Mesenchymal stem cell (in vitro differentiated cells and primary cell): ENCODE measurements around the gene COL23A1.

Experiments
- DNase-seq: peaks from one replicate; pipeline ENCODE4 v3.0.0-alpha.2; 2013
- H2AFZ ChIP-seq: one replicate; pipeline ENCODE4 v1.6.1; 2013; ENCODE audit warnings: low read depth, mild to moderate bottlenecking, control low read depth, inconsistent platforms, low read length, moderate library complexity
- H2AK5ac ChIP-seq: 2 replicates; pipeline ENCODE4 v1.6.1; 2013; ENCODE audit warnings: low read length, moderate library complexity, mild to moderate bottlenecking, inconsistent platforms; ENCODE audit not compliant: severe bottlenecking
- H2BK120ac ChIP-seq: one replicate; pipeline ENCODE4 v1.6.1; 2013; ENCODE audit warnings: low read depth, mild to moderate bottlenecking, inconsistent platforms, low read length, moderate library complexity
- H2BK12ac ChIP-seq, 2 experiments: one replicate each; pipeline ENCODE4 v1.6.1; 2013; ENCODE audit warnings: inconsistent platforms in 2 of 2, low read length in 2 of 2, mild to moderate bottlenecking in 2 of 2, moderate library complexity in 2 of 2, control low read depth in 1 of 2
- H2BK15ac ChIP-seq: one replicate; pipeline ENCODE4 v1.6.1; 2013; ENCODE audit warnings: mild to moderate bottlenecking, low read depth, inconsistent platforms; ENCODE audit not compliant: poor library complexity, severe bottlenecking
- H2BK5ac ChIP-seq: 2 replicates; pipeline ENCODE4 v1.6.1; 2013; ENCODE audit warnings: low read depth, mild to moderate bottlenecking, low read length, control low read depth, inconsistent platforms; ENCODE audit not compliant: poor library complexity, severe bottlenecking
- H3K14ac ChIP-seq, 2 experiments: one replicate each; pipeline ENCODE4 v1.6.1; 2013; ENCODE audit warnings: inconsistent platforms in 2 of 2, low read length in 2 of 2, control low read depth in 1 of 2, mild to moderate bottlenecking in 1 of 2, moderate library complexity in 1 of 2
- H3K18ac ChIP-seq, 2 experiments: one replicate each; pipeline ENCODE4 v1.6.1; 2013; ENCODE audit warnings: inconsistent platforms in 2 of 2, low read length in 2 of 2, control low read depth in 1 of 2, low read depth in 1 of 2, mild to moderate bottlenecking in 1 of 2
- H3K23ac ChIP-seq, 2 experiments: one replicate each; pipeline ENCODE4 v1.6.1; 2013; ENCODE audit warnings: inconsistent platforms in 2 of 2, low read length in 2 of 2, mild to moderate bottlenecking in 2 of 2, moderate library complexity in 2 of 2, control low read depth in 1 of 2
- H3K27ac ChIP-seq: 2 replicates; pipeline ENCODE4 v1.5.1; 2013; ENCODE audit warnings: mild to moderate bottlenecking, moderate library complexity, low read length, control low read depth, inconsistent platforms; ENCODE audit not compliant: poor library complexity, severe bottlenecking
- H3K27me3 ChIP-seq, 2 experiments: 2 replicates each; pipeline versions ENCODE4 v1.6.1 to v1.7.0; 2013; ENCODE audit warnings: low read length in 2 of 2, mild to moderate bottlenecking in 2 of 2, moderate library complexity in 2 of 2, control low read depth in 1 of 2, inconsistent platforms in 1 of 2; ENCODE audit not compliant: control insufficient read depth in 1 of 2, insufficient read depth in 1 of 2
- H3K36me3 ChIP-seq, 2 experiments: 2 replicates each; pipeline versions ENCODE4 v1.6.1 to v1.7.0; 2013; ENCODE audit warnings: low read length in 2 of 2, control low read depth in 1 of 2, inconsistent platforms in 1 of 2, low read depth in 1 of 2, mild to moderate bottlenecking in 1 of 2; ENCODE audit not compliant: insufficient read depth in 2 of 2, control insufficient read depth in 1 of 2
- H3K4ac ChIP-seq, 2 experiments: one replicate each; pipeline ENCODE4 v1.6.1; 2013; ENCODE audit warnings: inconsistent platforms in 2 of 2, low read length in 2 of 2, mild to moderate bottlenecking in 2 of 2, moderate library complexity in 2 of 2, control low read depth in 1 of 2, low read depth in 1 of 2
- H3K4me1 ChIP-seq: 2 replicates; pipeline ENCODE4 v1.6.1; 2013; ENCODE audit warnings: low read depth, low read length, control low read depth; ENCODE audit not compliant: control insufficient read depth, insufficient read depth
- H3K4me2 ChIP-seq: 2 replicates; pipeline ENCODE4 v1.6.1; 2013; ENCODE audit warnings: low read length, mild to moderate bottlenecking, inconsistent platforms; ENCODE audit not compliant: poor library complexity, severe bottlenecking
- H3K4me3 ChIP-seq, 2 experiments: 2 replicates each; pipeline versions ENCODE4 v1.5.1 to v1.7.0; 2013; ENCODE audit warnings: low read length in 2 of 2, mild to moderate bottlenecking in 2 of 2, control low read depth in 1 of 2, low read depth in 1 of 2; ENCODE audit not compliant: insufficient read depth in 1 of 2
- H3K79me1 ChIP-seq: replicated peaks from 2 replicates; pipeline ENCODE4 v1.6.1; 2013; ENCODE audit warnings: mild to moderate bottlenecking, control low read depth, low read length, inconsistent platforms; ENCODE audit not compliant: poor library complexity, severe bottlenecking
- H3K9ac ChIP-seq: 2 replicates; pipeline ENCODE4 v1.7.0; 2013; ENCODE audit warnings: mild to moderate bottlenecking, low read length, moderate library complexity
- H3K9me3 ChIP-seq: 2 replicates; pipeline ENCODE4 v1.7.0; 2013; ENCODE audit warnings: mild to moderate bottlenecking, low read length; ENCODE audit not compliant: control insufficient read depth
- H4K8ac ChIP-seq: one replicate; pipeline ENCODE4 v1.6.1; 2013; ENCODE audit warnings: inconsistent platforms, mild to moderate bottlenecking, low read length, moderate library complexity
- H4K91ac ChIP-seq: one replicate; pipeline ENCODE4 v1.6.1; 2013; ENCODE audit warnings: mild to moderate bottlenecking, low read length, inconsistent platforms
- WGBS: methylation state at CpG from one replicate; pipeline ENCODE4 v1.1.7; 2013; ENCODE audit warnings: mixed read lengths; 5-methylcytosine and 5-hydroxymethylcytosine counted together

Gene COL23A1

GRCh38 chr5:178364326-178364675, 225.9 kb downstream of the COL23A1 start:
- Histone ChIP-seq H3K4me2 (no peak overlapping the region), H2BK5ac (no peak overlapping the region), H3K14ac (no peak overlapping the region), H2BK120ac (no peak overlapping the region), H3K27me3 (peaks cover 0 to 62% of the 10 kb centered on the region in 2 experiments), H3K36me3 (no peaks in the 10 kb centered on the region), H3K9ac (no peak overlapping the region), H3K4me1 (no peaks in the 10 kb centered on the region), H3K4ac (no peak overlapping the region), H3K18ac (no peak overlapping the region), H2AFZ (no peak overlapping the region), H2BK12ac (no peak overlapping the region), H3K4me3 (no peak overlapping the region), H3K27ac (no peak overlapping the region), H3K9me3 (no peaks in the 10 kb centered on the region), H2BK15ac (no peak overlapping the region), H4K91ac (no peak overlapping the region), H4K8ac (no peak overlapping the region), H3K79me1 (no peaks in the 10 kb centered on the region), H2AK5ac (no peak overlapping the region), H3K23ac (no peak overlapping the region)
- WGBS = 91% methylated on average over 7 of the region's 7 CpGs
- DNase-seq = no peak

- Histone ChIP-seq H4K8ac (no peak overlapping the region), H2AK5ac (no peak overlapping the region), H3K4me2 (no peak overlapping the region), H3K79me1 (no peaks in the 10 kb centered on the region), H3K14ac (no peak overlapping the region), H2AFZ (no peak overlapping the region), H3K27me3 (peaks cover 0 to 64% of the 10 kb centered on the region in 2 experiments), H4K91ac (no peak overlapping the region), H3K18ac (no peak overlapping the region), H2BK5ac (no peak overlapping the region), H3K9me3 (no peaks in the 10 kb centered on the region), H3K27ac (no peak overlapping the region), H3K4ac (no peak overlapping the region), H3K4me1 (no peaks in the 10 kb centered on the region), H3K4me3 (no peak overlapping the region), H3K23ac (no peak overlapping the region), H2BK15ac (no peak overlapping the region), H2BK120ac (no peak overlapping the region), H3K9ac (no peak overlapping the region), H3K36me3 (no peaks in the 10 kb centered on the region), H2BK12ac (no peak overlapping the region)
- WGBS = 89% methylated on average over 23 of the region's 25 CpGs
- no peak for DNase-seq
Measured at GRCh38 chr5:178363501-178364325, 226.5 kb downstream of the COL23A1 start.

GRCh38 chr5:178361657-178362445, 228.3 kb downstream of the COL23A1 start:
- no peak overlapping the region for H2AFZ ChIP-seq
- H2BK12ac ChIP-seq = no peak overlapping the region
- no peak overlapping the region for H4K8ac ChIP-seq
- H3K9me3 ChIP-seq = no peaks in the 10 kb centered on the region
- no peak overlapping the region for H3K18ac ChIP-seq
- no peak overlapping the region for H3K4ac ChIP-seq
- no peaks in the 10 kb centered on the region for H3K36me3 ChIP-seq
- no peak overlapping the region for H2BK15ac ChIP-seq
- H3K4me2 ChIP-seq = no peak overlapping the region
- no peak overlapping the region for H2BK120ac ChIP-seq
- no peak overlapping the region for H2BK5ac ChIP-seq
- H3K9ac ChIP-seq = no peak overlapping the region
- H3K4me3 ChIP-seq = no peak overlapping the region
- peaks cover 2% of the 10 kb centered on the region for H3K4me1 ChIP-seq
- peaks cover 0 to 47% of the 10 kb centered on the region in 2 experiments for H3K27me3 ChIP-seq
- H3K14ac ChIP-seq = no peak overlapping the region
- no peak overlapping the region for H4K91ac ChIP-seq
- H3K23ac ChIP-seq = no peak overlapping the region
- no peak overlapping the region for H3K27ac ChIP-seq
- H2AK5ac ChIP-seq = no peak overlapping the region
- WGBS = 89% methylated on average over 14 of the region's 19 CpGs
- DNase-seq = peak; percentile 43
- H3K79me1 ChIP-seq = no peaks in the 10 kb centered on the region

GRCh38 chr5:178360926-178361235, 229.3 kb downstream of the COL23A1 start:
- Histone ChIP-seq H3K9ac (no peak overlapping the region), H3K14ac (no peak overlapping the region)
- 88% methylated on average over 5 of the region's 5 CpGs for WGBS

More at GRCh38 chr5:178360926-178361235, 229.3 kb downstream of the COL23A1 start:
- Histone ChIP-seq H3K18ac (no peak overlapping the region), H2BK5ac (no peak overlapping the region), H3K4me1 (peaks cover 4% of the 10 kb centered on the region), H3K79me1 (no peaks in the 10 kb centered on the region), H2BK15ac (no peak overlapping the region), H3K4me2 (no peak overlapping the region), H2AFZ (no peak overlapping the region), H3K23ac (no peak overlapping the region), H2BK120ac (no peak overlapping the region), H2AK5ac (no peak overlapping the region), H3K4me3 (no peak overlapping the region), H3K27me3 (peaks cover 0 to 52% of the 10 kb centered on the region in 2 experiments), H3K4ac (no peak overlapping the region), H3K27ac (no peak overlapping the region), H3K9me3 (no peaks in the 10 kb centered on the region), H4K8ac (no peak overlapping the region), H4K91ac (no peak overlapping the region), H3K36me3 (no peaks in the 10 kb centered on the region), H2BK12ac (no peak overlapping the region)
- DNase-seq = no peak
